Measurements from ENCODE around the gene EYA4. TPM values are rescaled to one million over a fixed set of nuclear protein-coding genes. Genes with fewer than 3 reads are reported as not detected.

Gene EYA4
- total and polyA plus RNA-seq, 8 donors, result 0.03 to 16.3 (median 0.87) TPM; not detected in 1

DNA sequence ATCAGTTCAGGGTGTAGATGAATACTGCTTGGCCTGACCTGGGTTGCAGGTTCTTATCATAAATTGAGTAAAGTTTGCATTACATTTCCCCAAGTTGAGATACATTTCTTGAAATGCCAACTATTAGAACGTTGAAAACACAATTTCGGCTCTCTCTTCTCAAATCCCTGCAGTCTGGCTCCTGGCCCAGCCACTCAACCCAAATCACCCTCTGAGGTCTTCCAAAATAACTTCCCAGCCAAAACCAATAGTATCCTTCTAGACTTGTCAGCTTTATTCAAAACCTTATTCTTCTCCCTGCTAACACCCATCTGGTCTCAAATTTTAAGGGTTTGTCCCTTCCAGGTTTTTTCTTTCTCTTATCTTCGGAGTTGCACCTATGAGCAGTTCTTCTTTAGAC lies 263.6 kb downstream of the EYA4 start:
- Histone ChIP-seq H3K36me3 (no peaks in the 10 kb centered on the region), H3K27me3 (no peaks in the 10 kb centered on the region), H3K27ac (no peak overlapping the region), H3K9me3 (no peaks in the 10 kb centered on the region), H3K4me3 (no peak overlapping the region), H3K4me1 (peaks cover 6 to 28% (median 14%) of the 10 kb centered on the region in 4 donors)
- WGBS, 5 donors, result 37 to 78% (median 47%) methylated on average over 3 of the region's 3 CpGs
- intact Hi-C loops (cut with DNase I; ENCODE audit: low total_unique reads), result no loop called here
- no peak for TF ChIP-seq POLR2A (IDR thresholded peaks at IDR 0.05)
- TF ChIP-seq CTCF (IDR thresholded peaks at IDR 0.05), result no peak
- no peak for DNase-seq

- Histone ChIP-seq H3K9me3 (no peaks in the 10 kb centered on the region), H3K27ac (no peak overlapping the region), H3K36me3 (no peaks in the 10 kb centered on the region), H3K27me3 (no peaks in the 10 kb centered on the region), H3K4me1 (peaks cover 6 to 28% (median 14%) of the 10 kb centered on the region in 4 donors), H3K4me3 (no peak overlapping the region)
- 86 to 93% (median 91%) methylated on average over 3 of the region's 3 CpGs for WGBS, 5 donors
- TF ChIP-seq CTCF (IDR thresholded peaks at IDR 0.05) (no peak), POLR2A (IDR thresholded peaks at IDR 0.05) (no peak), EP300 (IDR thresholded peaks at IDR 0.05) (no peak), POLR2AphosphoS5 (IDR thresholded peaks at IDR 0.05) (no peak)
- intact Hi-C loops (cut with DNase I; ENCODE audit: low total_unique reads), result no loop called here
- DNase-seq, result no peak
These were observed 264.5 kb downstream of the EYA4 start for GRCh38 chr6:133505681-133506080.

- TF ChIP-seq POLR2AphosphoS5 (IDR thresholded peaks at IDR 0.05) (no peak), POLR2A (IDR thresholded peaks at IDR 0.05) (no peak), EP300 (IDR thresholded peaks at IDR 0.05) (no peak), CTCF (IDR thresholded peaks at IDR 0.05) (peak in 5 of 7 experiments; percentile 24 to 58 (median 36))
- intact Hi-C loops (cut with DNase I; ENCODE audit: low total_unique reads), result no loop called here
- WGBS, 5 donors, result 17 to 28% (median 19%) methylated on average over 4 of the region's 4 CpGs
These were observed 271.4 kb downstream of the EYA4 start for GRCh38 chr6:133512410-133513016.

GRCh38 chr6:133523816-133524215 lies 282.7 kb downstream of the EYA4 start:
- TF ChIP-seq POLR2A (IDR thresholded peaks at IDR 0.05) (no peak), CTCF (IDR thresholded peaks at IDR 0.05) (no peak), POLR2AphosphoS5 (IDR thresholded peaks at IDR 0.05) (no peak), EP300 (IDR thresholded peaks at IDR 0.05) (no peak)
- Histone ChIP-seq H3K4me3 (no peak overlapping the region), H3K27me3 (no peaks in the 10 kb centered on the region), H3K4me1 (no peaks in the 10 kb centered on the region), H3K27ac (no peak overlapping the region), H3K36me3 (no peaks in the 10 kb centered on the region), H3K9me3 (no peaks in the 10 kb centered on the region)
- 92 to 100% (median 94%) methylated on average over 1 of the region's 1 CpG for WGBS, 5 donors
- intact Hi-C loops (cut with DNase I; ENCODE audit: low total_unique reads), result no loop called here
- DNase-seq, result no peak

More at GRCh38 chr6:133512410-133513016, 271.4 kb downstream of the EYA4 start:
- no peak overlapping the region for H3K4me3 ChIP-seq
- H3K36me3 ChIP-seq, result no peaks in the 10 kb centered on the region
- H3K9me3 ChIP-seq, result no peaks in the 10 kb centered on the region
- H3K4me1 ChIP-seq, result no peaks in the 10 kb centered on the region
- H3K27me3 ChIP-seq, result no peaks in the 10 kb centered on the region
- peak; percentile 50 to 79 for DNase-seq
- H3K27ac ChIP-seq, result no peak overlapping the region
